WI38 (cell line): ENCODE measurements around the gene HOMER1.

Source experiments
- H3K4me3 ChIP-seq: 2 replicates; pipeline ENCODE4 v1.5.1; 2011; ENCODE audit warnings: low read depth, mild to moderate bottlenecking, control low read depth, low read length
- TF ChIP-seq, protein P1 (sequence below): IDR thresholded peaks from 2 replicates; pipeline ENCODE4 v1.5.1; 2012; ENCODE audit warnings: low read depth, mild to moderate bottlenecking, control low read depth, low read length

The HOMER1 gene

DNA sequence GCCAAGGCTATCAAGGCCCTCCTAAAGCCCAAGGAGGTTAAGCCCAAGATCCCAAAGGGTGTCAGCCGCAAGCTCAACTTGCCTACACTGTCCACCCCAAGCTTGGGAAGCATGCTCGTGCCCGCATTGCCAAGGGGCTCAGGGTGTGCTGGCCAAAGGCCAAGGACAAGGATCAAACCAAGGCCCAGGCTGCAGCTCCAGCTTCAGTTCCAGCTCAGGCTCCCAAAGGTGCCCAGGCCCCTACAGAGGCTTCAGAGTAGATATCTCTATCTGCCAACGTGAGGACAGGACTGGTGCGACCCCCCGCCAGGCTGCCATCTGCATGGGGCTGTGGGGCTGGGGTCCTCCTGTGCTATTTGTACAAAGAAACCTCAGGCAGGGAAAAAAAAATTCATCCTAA is 3.3 kb downstream of the HOMER1 start:
- TF ChIP-seq, protein P1, sequence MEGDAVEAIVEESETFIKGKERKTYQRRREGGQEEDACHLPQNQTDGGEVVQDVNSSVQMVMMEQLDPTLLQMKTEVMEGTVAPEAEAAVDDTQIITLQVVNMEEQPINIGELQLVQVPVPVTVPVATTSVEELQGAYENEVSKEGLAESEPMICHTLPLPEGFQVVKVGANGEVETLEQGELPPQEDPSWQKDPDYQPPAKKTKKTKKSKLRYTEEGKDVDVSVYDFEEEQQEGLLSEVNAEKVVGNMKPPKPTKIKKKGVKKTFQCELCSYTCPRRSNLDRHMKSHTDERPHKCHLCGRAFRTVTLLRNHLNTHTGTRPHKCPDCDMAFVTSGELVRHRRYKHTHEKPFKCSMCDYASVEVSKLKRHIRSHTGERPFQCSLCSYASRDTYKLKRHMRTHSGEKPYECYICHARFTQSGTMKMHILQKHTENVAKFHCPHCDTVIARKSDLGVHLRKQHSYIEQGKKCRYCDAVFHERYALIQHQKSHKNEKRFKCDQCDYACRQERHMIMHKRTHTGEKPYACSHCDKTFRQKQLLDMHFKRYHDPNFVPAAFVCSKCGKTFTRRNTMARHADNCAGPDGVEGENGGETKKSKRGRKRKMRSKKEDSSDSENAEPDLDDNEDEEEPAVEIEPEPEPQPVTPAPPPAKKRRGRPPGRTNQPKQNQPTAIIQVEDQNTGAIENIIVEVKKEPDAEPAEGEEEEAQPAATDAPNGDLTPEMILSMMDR = no peak
- no peak overlapping the region for H3K4me3 ChIP-seq

DNA sequence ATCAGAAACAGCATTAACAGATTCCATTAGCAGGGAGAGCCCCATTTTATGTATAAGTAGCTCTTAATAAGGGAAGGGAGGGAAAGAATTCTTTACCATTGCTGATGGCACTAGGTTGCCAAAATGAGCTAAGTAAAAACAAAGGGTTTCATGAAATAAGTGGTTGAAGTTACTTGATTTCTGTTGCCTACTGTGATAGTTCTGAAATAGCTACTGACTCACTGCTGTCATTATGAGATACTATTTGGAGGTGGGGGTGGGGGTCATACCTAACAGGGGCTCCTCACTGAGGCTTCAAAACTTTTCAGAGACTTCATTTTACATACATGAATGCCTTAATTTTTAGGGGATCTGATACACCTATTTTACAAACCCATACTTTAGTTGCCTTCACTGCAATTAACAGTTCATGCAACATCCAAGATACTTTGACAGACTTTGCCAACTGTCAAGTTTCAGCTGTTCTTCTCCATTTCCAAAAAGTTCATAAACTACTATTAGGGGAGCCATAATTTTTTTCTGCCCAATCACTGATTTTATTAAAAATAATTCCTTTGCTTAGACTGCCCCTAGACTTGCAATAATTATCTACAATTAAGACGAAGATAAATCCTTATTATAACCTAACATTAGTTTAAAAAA is 4.6 kb downstream of the HOMER1 start:
- H3K4me3 ChIP-seq = no peak overlapping the region
- TF ChIP-seq, protein P1 = no peak

DNA sequence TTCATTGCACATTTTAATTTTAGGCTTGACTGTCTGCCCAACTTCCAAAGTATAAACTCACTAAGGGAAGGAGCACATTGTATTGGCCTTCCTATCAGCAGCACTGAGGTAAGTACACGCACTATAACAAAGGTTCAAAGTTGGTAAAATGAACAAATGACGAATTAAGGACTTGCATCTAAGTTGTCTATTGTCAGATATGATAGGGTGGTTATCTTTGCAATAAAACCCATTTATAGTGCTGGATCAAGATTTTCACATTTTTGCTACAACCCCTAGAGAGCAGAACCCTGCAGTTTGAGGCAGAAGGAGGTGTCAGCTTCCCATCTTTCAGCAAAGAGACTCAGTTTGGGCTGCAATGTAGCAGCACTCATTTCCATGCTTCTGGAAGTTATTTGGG is 5.1 kb downstream of the HOMER1 start:
- H3K4me3 ChIP-seq = no peak overlapping the region
- TF ChIP-seq, protein P1 = no peak

DNA sequence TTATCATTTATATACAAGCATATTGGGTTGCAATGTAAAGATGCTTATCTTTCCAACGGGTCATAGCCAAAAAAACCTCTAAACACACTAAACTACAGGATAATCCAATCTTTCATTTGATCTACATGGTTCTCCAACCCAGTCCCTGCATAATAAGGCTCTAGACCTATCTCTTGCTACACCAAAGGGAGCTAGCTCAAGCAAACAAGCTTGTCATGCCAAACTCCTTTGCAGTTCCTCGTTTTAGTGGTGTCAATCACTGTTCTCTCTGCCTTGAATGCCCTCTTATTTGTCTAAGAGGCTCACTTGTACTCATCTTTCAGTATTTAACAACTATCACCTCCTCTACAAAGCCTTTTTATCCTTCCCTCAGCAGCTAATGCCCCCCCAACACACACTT is 5.6 kb downstream of the HOMER1 start:
- H3K4me3 ChIP-seq = no peak overlapping the region
- TF ChIP-seq, protein P1 = no peak

DNA sequence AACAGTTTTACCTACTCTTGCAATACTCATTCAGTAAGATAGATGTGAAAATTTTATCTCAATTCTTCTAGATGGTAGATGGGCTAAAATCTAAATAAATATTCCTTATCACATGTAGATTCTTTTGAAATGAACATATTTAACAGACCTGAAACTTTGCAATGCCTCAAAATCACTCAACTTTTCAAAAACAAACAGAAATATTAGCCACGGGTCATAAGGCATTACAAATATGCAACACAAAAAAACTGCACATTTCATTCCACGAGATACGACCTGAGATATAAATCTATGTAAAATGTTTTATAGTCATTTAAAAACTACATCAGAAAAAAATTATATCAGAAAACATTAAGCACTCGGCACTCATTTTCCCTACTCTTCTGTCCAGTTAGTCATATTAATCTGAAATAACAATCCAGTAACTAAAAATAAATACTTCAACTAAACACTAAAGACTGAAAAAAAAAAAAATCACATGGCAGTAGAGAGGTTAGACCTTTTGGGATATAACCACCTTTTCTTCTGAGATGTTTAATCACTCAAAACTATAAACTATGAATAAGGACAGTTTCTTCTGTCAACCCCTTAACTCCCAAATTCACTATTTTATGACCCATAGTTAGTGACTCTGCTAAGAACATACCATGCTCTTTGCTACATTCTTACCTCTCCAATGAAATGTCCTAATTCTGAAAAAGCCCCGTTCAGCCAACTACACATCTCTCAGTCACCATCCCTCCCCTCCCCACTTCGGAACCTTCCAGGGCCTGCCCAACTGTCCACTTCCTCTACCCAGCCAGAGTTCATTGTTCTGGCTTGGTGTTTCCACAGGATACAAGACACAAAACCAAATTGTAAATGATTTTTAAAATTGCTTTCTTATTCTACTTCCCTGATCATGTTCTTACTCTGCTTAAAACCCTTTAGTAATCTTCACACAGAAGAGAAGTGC is 6.4 kb downstream of the HOMER1 start:
- TF ChIP-seq, protein P1 = no peak
- H3K4me3 ChIP-seq = no peak overlapping the region

DNA sequence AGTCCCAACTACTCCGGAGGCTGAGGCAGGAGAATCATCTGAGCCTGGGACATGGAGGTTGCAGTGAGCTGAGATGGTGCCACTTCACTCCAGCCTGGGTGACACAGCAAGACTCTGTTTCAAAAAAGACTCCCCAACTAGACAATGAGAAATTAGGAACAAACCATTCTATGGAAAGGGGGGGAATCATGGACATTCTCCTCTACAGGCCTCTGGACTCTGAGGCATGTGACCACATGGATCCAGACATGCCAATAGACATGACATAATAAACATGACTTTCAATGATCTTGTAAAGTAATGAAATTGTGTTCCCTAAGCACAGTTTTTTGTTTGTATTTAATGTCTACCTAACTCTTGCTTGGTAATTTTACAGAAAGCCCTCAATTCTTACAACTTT is 8.8 kb downstream of the HOMER1 start:
- no peak overlapping the region for H3K4me3 ChIP-seq
- TF ChIP-seq, protein P1 = no peak
